Erythroblast (primary cell): ENCODE measurements around the gene DHDDS.

ENCODE experiments used
- GATA1 ChIP-seq: IDR thresholded peaks from 2 replicates; pipeline ENCODE4 v1.6.1; 2011; ENCODE audit warnings: low read depth, mild to moderate bottlenecking, control low read depth, low read length, moderate library complexity
- POLR2A ChIP-seq: IDR thresholded peaks from 2 replicates; pipeline ENCODE4 v1.6.1; 2011; ENCODE audit warnings: mild to moderate bottlenecking, low read length

DNA sequence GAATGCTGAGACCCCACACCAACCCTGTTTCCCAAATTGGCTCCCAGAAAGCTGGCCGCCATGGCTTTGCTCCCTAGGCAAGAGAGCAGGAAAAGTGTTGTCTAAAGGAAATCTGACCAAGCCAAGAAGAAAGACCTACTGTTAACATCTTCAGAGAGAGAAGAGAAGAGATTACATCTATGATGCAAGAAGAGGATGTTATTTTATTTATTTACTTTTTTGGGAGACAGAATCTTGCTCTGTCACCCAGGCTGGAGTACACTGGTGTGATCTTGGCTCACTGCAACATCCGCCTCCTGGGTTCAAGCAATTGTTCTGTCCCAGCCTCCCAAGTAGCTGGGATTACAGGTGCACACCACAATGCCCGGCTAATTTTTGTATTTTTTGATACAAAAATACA lies 61.8 kb downstream of the DHDDS start:
- TF ChIP-seq POLR2A: no peak
- TF ChIP-seq GATA1: no peak
